ENCODE data around the gene SYDE2.
"Not testable (repeated sequence)": the region's sequence is repeated elsewhere in the genome, so short reads cannot be mapped to it uniquely, and the experiment has no call there.

The SYDE2 gene

DNA sequence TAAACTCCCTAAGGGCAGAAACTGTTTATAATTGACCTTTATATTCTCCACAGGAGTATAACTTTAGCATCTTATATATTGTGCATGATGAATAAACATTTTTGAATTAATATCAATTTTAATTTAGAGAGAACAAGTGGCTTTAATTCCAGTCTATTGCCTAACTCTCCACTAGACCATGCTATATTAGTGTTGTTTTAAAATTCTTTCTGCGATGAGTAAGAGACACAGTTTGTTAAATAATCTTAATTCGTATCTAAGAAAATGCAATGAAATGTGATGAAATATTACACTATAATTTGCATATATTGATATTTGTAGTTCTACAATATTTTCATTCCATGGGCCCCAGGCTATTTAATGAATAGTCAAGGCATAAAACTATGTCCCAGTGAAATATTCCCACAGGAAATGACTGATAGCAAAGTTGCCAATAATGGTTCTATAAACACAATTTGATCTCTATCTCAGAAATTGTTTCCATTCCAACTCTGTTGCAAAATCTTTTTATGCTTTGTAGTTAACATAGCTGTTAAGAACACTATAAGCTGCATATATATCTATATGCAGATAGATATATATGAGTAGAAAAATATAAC, 2.9 kb upstream of the SYDE2 start:
- no peak for FAIRE-seq

GRCh38 chr1:85202864-85203255, 2.0 kb upstream of the SYDE2 start:
- no peak for FAIRE-seq

GRCh38 chr1:85202092-85202863, 1.5 kb upstream of the SYDE2 start:
- FAIRE-seq: no peak

DNA sequence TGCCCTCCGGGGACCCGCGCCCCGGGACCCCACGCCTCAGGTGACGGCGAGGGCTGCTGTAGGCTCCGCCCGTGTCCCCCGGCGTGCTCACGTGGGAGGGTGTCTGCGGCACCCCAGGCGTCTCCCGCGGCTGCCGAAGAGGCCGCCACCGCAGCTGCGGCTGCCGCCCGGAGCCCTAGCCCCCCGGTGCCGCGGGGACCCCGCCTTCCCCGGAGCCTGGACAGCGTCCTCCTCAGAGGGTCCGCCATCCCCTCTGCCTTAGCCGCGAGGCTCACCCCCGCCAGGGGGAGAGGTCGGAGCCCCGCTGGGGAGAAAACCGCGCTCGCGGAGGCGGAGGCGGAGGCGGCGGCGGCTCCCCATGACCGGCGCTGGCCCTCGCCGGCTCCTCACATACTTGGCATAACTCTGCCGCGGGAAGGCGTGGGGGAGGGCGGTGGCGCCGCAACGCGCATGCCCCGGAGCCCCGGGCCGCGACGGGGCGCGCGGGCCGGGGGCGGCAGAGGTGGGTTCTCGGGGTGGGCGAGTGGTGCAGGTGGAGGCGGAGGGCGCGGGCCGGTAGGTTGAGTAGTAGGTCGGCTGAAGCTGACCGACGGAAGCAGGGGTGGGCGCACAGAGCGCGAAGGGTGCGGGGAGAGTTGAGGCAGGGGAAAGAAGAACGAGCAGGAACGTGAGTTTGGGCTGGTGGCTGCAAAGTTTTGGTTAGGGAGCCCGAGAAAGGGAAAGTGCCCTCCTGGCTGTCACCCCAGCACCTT, 700 bp upstream of the SYDE2 start:
- FAIRE-seq: no peak

DNA sequence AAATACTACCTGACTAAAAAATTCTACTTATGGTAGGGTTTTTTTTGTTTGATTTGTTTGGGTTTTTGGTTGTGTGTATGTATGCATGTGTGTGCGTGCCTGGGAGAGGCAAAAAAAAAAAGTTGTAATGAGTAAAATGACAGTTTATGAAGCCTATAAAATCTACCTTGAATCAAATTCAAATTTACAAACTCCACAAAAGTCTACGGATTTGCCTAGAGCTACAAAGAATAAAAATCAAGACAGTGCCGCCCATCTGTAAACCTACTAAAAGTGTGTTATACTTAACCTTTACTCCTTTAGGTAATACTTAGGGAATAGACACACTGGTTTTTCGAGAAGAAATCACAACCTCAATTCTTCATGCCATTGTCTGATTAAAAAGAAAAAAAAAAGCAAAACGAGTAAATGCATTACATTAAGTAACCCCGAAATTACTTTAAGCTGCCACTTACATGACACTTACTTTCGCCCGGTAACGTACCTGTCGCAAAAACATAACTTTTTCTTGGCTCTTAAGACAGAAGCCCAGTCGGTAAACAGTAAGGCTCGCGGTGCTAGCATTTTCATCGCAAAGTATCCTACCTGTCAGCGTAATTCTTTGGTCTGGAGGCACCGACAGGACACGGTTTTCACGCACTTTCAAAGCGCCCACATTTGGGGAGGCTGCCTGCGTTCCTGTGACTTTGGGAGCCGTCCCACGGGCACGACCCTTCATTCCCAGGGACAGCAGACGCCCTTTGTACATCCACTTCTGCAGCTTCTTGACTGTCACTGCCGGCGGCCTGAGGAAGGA, 951 bp downstream of the SYDE2 start:
- no peak for FAIRE-seq

DNA sequence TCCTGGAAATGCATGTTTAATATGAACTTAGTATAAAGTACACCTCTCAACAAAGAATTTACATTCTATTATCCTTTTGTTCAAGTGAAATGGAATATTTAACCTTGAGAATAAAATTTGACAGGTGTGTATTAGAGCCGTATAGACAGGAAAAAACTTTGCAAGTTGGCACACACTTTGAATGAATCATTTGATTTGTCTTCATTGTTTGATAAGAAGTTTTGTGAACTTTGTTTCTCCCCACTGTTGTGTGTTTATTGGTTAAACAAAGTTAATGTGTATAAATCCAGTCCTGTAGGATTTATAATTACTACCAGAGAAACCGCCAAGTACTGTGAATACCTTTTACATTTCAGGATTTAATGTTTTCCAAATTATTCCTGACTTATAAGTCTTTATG, 2.0 kb downstream of the SYDE2 start:
- no peak for FAIRE-seq

DNA sequence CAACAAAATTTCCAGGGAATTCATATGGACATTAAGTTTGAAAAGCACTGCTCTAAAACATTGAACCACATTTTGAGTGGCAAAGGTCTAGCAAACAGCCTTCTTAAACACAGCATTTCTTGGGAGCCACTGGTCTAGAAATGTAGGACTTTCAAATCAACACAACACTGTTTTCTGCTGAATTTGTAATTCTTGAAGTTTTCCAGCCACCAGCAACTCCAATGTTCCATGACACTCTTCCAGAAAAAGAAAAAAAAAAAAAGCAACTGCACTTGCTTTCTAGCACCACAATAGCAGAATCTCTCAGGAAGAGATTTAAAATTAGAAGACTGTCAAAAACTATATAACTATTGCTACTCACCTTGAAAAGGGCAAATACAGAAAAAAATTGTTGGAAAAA, 4.5 kb downstream of the SYDE2 start:
- FAIRE-seq: no peak

- FAIRE-seq: no peak
These were observed 5.1 kb downstream of the SYDE2 start for GRCh38 chr1:85195703-85196102.

GRCh38 chr1:85192129-85192528, 8.7 kb downstream of the SYDE2 start:
- FAIRE-seq: not testable (repeated sequence)

DNA sequence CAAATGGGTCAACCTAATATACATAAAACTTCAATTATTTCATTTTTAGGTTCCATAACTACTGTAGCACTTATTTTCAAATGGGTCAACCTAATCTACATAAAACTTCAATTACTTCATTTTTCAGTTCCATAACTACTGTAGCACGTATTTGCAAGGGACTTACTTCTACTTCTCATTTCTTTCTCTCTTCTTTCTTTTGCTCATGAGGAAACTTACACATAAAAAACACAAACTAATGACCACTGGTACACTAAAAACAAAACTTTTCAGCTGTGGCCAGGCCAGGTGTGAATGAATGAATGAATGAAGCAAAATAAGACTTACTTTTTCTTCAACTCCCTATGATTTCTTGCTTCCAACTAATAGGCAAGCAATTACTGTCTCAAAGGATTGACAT, 11.7 kb downstream of the SYDE2 start:
- no peak for FAIRE-seq

GRCh38 chr1:85188530-85188929, 12.3 kb downstream of the SYDE2 start:
- no peak for FAIRE-seq

GRCh38 chr1:85187021-85187420, 13.8 kb downstream of the SYDE2 start:
- FAIRE-seq: not testable (repeated sequence)

GRCh38 chr1:85184245-85184644, 16.6 kb downstream of the SYDE2 start:
- FAIRE-seq: no peak

DNA sequence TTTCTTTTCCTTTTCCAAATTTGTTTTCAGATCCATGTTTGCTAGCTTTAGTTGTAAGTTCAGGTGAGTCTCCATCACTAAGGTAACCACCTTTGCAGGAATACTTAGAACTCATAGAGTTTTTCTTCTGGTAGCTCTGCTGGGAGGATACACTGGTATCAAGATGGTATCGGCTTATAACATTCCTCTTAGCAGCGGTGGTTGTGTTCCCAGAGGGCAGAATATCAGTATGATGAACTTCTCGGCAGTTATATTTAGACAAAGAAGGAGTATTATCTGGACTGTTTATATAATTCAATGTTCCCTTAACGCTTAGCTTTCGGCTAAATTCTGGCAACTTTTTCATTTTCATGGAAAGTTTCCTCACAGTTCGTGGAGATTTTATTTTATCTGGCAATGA, 18.1 kb downstream of the SYDE2 start:
- no peak for FAIRE-seq

- peak; percentile 77 for FAIRE-seq
These were observed 19.9 kb downstream of the SYDE2 start for GRCh38 chr1:85180869-85181268.

GRCh38 chr1:85179522-85179921, 21.3 kb downstream of the SYDE2 start:
- FAIRE-seq: no peak

- no peak for FAIRE-seq
These were observed 22.4 kb downstream of the SYDE2 start for GRCh38 chr1:85178396-85178795.

GRCh38 chr1:85174503-85174902, 26.3 kb downstream of the SYDE2 start:
- no peak for FAIRE-seq

- no peak for FAIRE-seq
These were observed 28.0 kb downstream of the SYDE2 start for GRCh38 chr1:85172684-85173337.

DNA sequence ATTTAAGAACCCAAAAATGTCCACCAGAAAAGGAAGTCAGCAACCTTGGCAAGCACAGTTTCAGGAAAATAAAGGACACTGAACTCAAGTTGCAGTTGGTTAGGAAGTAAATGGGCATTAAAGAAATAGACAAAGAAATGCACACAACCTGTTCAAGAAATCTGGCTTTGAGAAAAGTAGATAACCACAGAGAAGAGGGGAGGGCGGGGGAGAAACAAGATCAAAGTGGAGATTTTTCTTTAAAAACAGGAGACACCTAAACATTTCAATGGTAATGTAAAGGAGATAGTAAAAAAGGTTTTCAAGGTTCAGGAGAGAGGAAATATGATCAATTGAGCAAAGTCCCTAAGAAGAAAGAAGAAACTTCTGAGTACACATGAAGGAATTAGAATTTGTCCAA, 29.1 kb downstream of the SYDE2 start:
- FAIRE-seq: no peak

GRCh38 chr1:85168884-85169283, 31.9 kb downstream of the SYDE2 start:
- FAIRE-seq: no peak

DNA sequence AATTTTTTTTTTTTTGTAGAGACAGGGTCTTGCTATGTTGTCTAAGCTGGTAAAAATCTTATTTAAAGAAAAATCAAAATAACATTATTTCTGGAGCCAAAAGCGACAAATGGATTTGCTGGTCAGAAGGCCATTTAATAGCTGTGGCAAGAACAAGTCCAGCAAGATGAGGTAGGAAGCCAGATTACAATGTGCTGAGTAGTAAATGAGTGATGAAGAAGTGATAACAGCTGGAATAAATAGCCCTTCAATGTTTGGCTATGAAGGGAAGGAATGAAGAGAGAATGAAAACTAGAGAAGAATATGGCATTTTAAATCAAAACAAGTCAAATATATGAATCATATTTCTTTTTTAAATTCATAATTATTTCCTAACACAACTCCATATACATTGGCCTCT, 34.5 kb downstream of the SYDE2 start:
- FAIRE-seq: no peak

- FAIRE-seq: no peak
These were observed 41.9 kb downstream of the SYDE2 start for GRCh38 chr1:85158910-85159309.

Data from islet of Langerhans (tissue), 1 donor.